GM18907 (cell line): Measurements from ENCODE around the gene CD59.
"Not testable (repeated sequence)": the region's sequence is repeated elsewhere in the genome, so short reads cannot be mapped to it uniquely, and the experiment has no call there.

Experiments used
- ATAC-seq: cut with Tn5 transposase; IDR thresholded peaks from one replicate; pipeline ENCODE4 v1.9.1; 2021; ENCODE audit warnings: mild to moderate bottlenecking, moderate library complexity; ENCODE audit not compliant: unreplicated experiment

The CD59 gene

GRCh38 chr11:33716243-33716642 is 20.0 kb downstream of the CD59 start:
- no peak for ATAC-seq

DNA sequence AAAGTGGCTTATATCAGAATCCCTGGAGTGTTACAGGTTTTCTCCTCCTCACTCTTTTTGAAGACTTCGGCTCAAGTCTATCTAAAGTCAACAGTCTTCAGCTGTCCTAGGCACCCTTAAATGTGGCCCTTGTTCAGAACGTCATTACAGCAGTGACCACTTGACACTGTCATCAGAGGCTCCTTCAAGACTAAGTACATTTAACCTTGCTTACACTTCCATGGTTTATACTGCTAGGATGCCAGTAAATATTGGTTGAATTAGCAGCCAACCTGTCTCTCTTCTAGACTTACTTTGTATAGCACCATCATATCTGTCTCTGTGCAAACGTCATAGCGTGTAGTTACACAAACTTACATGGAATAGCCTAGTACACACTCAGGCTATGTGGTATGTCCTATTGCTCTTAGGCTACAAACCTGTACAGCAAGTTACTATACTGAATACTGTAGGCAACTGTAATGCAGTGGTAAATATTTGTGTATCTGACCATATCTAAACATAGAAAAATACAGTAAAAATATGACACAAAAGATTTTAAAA is 22.3 kb downstream of the CD59 start:
- no peak for ATAC-seq

DNA sequence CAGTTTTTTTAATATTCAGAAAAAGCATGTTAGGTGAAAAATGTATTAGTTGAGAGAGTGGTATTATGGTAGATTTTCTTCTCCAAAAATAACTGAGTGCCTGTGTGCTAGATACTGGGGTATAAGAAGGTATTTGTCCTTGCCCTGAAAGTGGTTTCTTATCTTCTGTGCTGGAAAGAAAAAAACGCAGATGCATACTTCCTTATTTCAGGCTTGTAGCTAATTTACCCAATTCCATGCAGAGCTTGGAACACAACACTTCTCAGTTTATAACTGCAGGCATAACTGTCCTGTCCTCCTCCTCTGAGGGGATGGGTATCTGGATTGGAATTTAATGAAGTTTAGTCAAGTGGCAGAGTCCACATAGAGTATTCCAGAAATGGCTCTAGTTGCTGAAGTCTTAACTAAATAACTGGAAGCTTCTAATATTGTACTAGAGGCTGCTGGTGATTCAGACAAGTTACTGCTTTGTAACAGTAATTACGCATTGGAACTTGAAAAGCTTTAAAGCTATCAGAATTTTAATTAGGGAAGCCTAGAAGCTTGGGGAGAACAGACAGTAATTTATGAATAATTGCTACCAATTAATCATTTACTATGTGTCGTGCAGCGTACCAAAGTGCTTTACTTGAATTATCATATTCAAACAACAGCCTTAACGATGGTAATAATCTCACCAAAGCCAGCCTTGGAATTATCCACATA is 22.9 kb downstream of the CD59 start:
- ATAC-seq, result no peak

DNA sequence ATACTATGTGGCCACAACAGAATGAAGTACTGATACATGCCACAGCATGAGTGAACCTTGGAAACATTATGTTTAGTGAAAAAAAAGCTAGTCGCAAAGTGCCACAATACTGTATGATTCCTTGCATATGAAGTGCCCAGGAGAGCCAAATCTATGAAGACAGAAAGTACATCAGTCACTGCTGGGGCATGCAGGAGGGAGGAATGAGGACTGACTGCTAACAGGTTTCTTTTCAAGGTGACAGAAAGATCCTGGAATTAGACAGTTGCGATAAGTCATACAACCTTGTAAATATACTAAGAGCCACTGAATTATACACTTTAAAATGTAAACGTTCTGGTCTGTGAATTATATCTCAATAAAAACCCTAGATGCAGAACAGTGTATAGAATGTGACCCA is 23.8 kb downstream of the CD59 start:
- ATAC-seq, result no peak

- ATAC-seq, result no peak
These were observed 26.8 kb downstream of the CD59 start for GRCh38 chr11:33709466-33709865.

DNA sequence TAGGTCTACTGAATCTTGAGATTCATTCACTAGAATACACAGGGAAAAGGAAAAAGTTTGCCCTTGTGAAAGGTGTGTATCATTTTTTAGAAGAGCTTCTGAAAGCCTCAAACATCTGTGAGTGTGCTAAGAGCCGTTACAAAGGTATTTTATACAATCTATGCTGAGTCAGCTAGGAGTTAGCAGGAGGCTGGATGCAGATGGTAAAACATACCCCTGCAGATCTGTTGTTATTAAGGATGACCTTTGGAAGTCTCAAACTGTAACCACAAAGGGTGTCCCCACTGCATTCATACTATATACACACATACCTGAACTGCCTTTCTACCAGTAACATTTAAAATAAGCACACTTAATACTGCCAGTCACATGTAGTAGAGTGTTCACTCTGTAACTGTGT is 27.2 kb downstream of the CD59 start:
- no peak for ATAC-seq

- not testable (repeated sequence) for ATAC-seq
These were observed 28.4 kb downstream of the CD59 start for GRCh38 chr11:33707831-33708230.

GRCh38 chr11:33706966-33707365 is 29.3 kb downstream of the CD59 start:
- ATAC-seq, result no peak

DNA sequence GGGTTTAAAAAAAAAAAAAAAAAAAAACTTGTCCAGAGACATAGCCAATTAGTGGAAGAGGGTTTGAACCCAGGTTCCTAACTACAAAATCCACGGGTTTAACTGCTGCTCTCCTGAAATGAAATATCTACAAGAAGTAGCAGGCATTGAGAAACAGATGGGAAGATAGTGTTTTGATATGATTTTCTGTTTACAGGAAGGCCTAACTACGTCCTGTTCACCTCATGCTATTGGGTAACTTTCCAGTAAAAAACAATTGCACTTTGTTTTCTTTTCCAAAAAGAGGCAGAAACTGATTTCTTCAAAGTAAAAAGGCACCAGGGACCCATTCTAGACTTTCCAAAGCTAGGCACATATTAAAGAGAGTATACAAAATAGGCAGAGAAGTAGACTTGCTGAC is 29.7 kb downstream of the CD59 start:
- ATAC-seq, result no peak

- no peak for ATAC-seq
These were observed 31.8 kb downstream of the CD59 start for GRCh38 chr11:33704240-33705002.

- ATAC-seq, result no peak
These were observed 32.4 kb downstream of the CD59 start for GRCh38 chr11:33703788-33704187.

- no peak for ATAC-seq
These were observed 33.0 kb downstream of the CD59 start for GRCh38 chr11:33703234-33703633.

DNA sequence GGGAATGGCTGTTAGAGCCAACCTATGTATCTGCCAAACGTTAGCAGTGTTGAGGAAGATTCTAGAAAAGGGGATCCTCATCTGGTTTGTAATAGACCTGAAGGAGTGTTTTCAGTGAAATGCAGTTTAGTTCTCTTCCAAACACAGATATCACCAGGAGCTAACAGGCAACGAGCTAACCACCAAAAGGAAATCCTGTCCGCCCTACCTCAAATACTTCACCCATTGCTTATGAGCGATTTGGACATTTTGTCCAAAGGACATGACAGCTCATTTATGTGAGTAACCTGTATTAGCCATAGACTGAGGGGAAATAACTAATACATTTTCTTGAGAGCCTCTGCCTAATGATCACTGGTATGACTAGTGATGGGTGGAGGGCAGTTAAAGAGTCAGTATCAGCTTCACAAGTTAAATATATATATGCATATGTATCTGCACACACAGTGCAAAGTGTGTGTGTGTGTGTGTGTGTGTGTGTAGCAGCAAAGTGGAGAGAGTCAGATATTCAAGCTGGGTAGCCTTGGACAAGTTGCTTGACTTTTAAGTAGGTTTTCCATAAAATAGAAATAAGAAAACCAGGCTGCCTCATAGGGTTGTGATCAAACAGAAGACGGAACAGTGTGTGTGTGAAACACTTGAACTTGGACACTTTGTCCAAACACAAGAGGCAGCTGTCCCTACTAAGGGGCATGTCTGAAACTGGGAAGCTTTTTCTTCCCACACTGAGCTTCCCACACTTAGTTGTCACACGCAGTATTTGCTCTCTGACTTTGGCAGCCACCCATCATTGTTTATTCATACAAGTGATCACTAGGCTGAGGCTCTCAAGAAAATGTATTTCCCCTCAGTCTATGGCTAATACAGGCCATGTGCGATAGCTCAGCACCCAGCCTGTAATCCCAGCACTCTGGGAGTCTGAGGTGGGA is 34.7 kb downstream of the CD59 start:
- ATAC-seq, result peak; percentile 2

- peak; percentile 88 for ATAC-seq
These were observed 35.5 kb downstream of the CD59 start, which contains the start of gene C11orf91 for GRCh38 chr11:33700502-33701271. Gene C11orf91 (minus strand): TSS chr11:33700826. CDS start chr11:33700740, 86 bp downstream.

DNA sequence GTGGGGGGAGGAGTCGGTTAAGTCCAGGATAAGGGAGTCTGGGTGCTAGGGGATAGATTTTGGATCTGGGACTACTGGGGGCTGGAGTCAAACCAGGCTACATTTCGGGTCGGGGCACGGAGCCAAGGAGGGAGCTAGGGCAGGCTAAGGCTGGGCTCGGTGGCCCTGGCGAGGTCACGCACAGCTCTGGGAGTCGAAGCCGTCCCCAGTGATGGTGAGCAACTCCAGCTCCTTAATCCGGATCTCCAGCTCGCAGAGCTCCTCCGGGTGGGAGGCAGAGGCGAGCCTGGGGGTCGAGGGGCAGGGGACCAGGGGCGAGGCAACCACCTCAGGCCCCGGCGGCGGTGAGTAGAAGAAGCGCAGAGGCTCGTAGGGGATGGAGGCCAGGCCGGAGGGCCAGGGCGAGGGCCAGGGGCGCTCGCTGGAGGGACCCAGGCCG is 36.1 kb downstream of the CD59 start:
- no peak for ATAC-seq

- ATAC-seq, result no peak
These were observed 36.6 kb downstream of the CD59 start for GRCh38 chr11:33699515-33700062.

DNA sequence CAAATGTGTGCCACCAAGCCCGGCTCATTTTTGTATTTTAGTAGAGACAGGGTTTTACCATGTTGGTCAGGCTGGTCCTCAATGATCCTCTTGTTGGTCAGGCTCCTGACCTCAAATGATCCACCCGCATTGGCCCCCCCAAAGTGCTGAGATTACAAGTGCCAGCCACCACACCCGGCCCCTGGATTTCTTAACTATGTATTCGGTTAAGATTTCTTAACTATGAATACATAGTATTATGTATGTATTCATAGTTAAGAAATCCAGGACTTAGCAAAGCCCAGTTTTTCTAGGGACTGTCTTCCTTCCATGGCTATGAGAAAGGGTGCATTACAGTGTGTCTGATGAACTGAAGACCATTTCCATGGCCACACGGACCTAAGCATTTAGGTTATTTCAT is 37.3 kb downstream of the CD59 start:
- ATAC-seq, result no peak

GRCh38 chr11:33697997-33698396 is 38.2 kb downstream of the CD59 start:
- no peak for ATAC-seq

GRCh38 chr11:33696931-33697638 is 39.1 kb downstream of the CD59 start:
- ATAC-seq, result no peak
